C4-2B (cell line): ENCODE measurements around the gene CACNA2D1.

Experiments used
- CTCF ChIP-seq: fragments of 450-650 bp; conservative IDR thresholded peaks from 2 replicates; pipeline ENCODE4 v1.5.1; 2017; ENCODE audit warnings: mild to moderate bottlenecking
- ZFX ChIP-seq: fragments of 450-650 bp; IDR thresholded peaks from 2 replicates; pipeline ENCODE4 v1.6.1; 2017

- TF ChIP-seq CTCF (no peak), ZFX (no peak)
Measured at GRCh38 chr7:81934596-81935301, 508.8 kb downstream of the CACNA2D1 start.
